Activated T-cell treated with anti-CD3 and anti-CD28 coated beads for 24 hours (primary cell): ENCODE data around the gene KIAA1549.
"Not testable (repeated sequence)": the region's sequence is repeated elsewhere in the genome, so short reads cannot be mapped to it uniquely, and the experiment has no call there.

Experiments used
- DNase-seq: peaks from one replicate; pipeline ENCODE4 v3.0.0-alpha.2; 2020; ENCODE audit warnings: low read depth

KIAA1549 gene

DNA sequence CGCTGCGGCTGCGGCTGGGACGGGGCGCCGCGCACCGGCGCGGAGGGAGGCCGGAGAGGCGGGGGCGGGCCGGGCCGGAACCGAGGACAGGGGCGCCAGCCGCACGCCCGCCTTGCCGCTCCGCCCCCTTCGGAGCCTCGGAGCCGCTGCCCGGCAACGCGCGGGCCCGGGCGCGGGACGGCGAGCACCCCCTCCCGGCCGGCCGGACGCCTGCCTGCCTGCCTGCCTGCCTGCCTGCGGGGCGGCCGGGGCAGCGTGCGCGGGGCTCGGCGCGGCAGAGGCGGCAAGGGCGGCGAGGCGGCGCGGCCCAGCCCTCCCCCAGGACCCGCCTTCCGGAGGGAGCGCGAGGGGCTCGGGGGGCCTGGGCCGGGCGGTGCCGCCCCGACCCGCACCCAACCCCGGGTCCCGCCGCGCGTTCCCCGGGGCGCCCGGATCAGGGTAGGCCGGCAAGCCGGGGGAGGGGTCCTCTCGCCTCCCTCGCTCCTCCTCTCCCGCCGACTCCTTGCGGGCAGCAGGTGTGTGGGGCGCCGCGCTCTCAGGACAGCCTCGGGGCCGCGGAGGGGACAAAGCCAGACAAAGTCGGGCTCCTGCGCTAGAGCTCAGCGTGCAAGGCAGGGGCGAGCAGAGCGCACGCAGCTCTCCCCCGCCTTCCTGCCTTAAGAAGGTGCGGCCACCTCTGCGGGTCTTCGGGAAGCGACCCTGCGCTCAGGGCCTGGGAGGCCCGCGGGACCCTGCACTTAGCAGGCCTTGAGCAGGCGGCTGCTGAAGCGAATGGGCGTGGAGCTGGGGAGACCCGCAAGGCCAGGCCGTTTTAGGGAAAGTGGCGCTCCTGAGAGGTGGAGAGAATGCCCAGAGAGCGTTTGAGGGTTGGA, at the start of gene KIAA1549:
Gene KIAA1549 (minus strand): TSS at position 58 of the 872 bp plus-strand sequence. CDS start 120 bp downstream, outside the sequence.
- peak; percentile 35 for DNase-seq

DNA sequence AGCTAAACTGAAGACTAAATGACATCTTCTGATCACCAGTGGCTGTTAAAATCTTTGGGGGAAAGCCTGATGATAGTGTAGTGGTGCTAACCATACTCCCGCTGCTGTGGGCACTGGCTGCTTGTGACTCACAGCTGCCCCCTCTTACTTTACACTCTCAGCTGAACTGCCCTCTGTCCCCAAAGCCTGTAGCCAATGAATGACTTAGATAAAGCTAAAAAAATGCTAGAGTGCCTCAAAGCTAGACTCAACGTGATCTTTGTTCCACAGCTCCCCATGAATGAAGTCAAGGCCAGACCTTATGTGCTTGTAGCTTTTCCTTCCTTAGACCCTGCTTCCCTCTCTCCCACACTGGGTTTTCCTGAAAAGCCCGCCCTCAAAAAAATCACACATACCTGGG, 48.2 kb upstream of the KIAA1549 start:
- DNase-seq: no peak

DNA sequence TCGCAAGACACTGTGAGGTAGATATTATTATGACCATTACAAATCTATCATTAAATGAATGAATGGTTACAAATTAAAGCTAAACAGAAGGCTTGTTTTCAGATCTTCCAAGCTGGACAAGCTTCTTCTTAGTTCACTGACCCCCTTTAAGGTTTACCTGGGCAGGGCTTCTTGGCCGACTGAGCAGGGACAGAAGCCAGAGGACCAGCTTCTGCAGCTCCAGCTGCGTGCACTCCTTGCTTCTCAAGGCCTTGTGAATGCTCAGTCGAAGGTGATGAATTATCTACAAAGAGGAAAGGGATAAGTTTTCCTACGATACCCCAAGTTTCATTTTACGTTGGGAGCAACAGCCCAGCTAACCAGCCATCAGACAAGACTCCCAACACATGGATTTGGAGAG, 45.4 kb upstream of the KIAA1549 start:
- no peak for DNase-seq

DNA sequence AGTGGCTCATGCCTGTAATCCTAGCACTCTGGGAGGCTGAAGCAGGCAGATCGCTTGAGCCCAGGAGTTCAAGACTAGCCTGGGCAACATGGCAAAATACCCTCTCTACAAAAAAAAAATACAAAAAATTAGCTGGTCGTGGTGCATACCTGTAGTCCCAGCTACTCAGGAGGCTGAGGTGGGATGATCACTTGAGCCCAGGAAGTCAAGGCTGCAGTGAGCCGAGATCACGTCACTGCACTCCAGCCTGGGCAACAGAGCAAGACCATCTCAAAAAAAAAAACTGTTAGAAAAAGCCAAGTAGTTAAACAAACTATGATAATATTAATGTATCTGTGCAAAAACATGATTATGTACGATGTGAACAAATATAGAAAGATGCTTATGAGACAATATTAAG, 44.7 kb upstream of the KIAA1549 start:
- not testable (repeated sequence) for DNase-seq

DNA sequence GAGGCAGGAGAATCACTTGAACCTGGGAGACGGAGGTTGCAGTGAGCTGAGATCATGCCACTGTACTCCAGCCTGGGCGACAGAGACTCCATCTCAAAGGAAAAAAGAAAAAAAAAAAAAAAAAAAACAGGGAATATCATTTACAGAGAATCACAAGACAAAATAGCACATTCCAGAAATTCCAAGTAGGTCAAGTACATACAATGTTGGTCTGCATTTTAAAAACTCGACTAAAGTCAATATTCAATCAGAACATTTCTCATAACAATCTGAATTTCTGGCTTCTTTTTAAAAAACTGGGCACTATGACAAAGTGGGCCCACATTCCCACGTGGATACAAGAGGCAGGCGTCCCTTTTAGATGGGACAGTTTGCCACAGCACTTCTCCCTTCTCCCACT, 41.9 kb upstream of the KIAA1549 start:
- no peak for DNase-seq

DNA sequence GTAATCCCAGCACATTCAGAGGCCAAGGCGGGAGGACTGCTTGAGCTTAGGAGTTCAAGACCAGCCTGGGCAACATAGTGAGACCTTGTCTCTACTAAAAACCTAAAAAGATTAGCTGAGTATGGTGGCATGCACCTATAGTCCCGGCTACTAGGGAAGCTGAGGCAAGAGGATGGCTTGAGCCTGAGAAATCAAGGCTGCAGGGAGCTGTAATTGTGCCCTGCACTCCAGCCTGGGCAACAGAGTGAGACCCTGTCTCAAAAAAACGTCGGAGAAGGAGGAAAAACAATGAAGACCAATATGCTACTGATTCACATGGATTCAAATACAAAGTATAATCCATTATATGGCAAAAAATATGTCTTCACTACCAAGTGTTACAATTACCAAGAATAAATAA, 41.1 kb upstream of the KIAA1549 start:
- no peak for DNase-seq

DNA sequence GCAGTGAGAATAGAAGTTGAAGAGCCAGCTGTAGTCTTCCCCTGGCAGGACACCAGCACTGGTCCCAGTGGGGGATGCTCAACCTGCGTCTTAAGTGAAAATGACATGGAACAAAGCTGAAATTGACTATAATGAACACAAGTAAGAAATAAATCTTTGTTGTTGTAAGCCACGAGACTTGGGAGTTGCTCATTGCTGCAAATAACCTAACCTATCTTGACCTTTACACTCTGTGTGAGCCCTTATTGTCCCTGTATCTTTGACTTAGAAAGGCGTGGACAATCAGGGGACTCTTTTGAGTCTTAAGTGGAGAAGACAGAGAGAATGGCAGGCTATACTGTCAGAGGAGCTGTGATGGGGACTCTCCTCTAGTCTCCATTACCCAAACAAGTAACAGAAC, 37.7 kb upstream of the KIAA1549 start:
- DNase-seq: no peak

DNA sequence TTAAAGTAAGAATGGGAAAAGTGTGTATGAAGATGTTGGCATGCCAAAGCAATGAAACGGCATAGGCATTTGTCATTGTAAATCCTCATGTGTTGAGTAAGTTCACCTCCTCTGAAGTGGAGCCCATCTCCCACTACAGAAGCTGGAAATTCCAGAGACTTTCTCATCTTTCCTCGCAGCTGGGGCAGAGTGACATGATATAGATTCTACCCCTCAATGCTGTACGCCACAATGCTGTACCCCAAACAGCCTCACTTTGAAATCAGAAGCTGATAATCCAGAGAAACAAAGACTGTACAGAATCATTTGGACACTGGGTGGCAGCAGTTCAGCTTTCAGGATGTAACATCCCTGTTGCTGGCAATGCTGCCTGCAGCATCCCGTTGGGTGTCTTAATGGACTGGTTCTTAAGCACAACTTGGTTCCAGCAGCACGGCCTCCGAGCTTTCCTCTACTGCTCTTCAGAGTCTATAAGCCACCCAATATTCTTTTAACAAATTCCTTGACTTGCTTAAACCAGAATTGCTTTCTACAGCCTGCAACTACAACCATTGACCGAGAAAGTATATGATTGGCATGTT, 35.8 kb upstream of the KIAA1549 start:
- DNase-seq: peak; percentile 50

DNA sequence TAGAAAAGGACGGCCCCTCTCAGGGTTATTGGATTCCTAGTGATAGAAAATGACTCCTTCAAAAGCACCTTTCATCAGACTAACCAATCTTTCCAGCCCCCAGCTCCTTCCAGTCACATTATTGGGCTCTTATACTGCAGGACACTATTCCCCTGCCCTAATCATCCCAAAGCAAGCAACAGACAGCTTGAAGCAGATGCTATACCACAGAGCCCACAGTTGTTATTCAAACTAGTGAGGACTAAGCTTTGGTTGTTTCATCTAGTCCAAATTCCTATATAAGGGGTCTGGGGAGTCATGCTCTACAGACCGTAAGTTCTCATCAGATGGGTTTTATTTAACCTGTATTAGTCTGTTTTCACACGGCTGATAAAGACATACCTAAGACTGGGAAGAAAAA, 30.2 kb upstream of the KIAA1549 start:
- no peak for DNase-seq

DNA sequence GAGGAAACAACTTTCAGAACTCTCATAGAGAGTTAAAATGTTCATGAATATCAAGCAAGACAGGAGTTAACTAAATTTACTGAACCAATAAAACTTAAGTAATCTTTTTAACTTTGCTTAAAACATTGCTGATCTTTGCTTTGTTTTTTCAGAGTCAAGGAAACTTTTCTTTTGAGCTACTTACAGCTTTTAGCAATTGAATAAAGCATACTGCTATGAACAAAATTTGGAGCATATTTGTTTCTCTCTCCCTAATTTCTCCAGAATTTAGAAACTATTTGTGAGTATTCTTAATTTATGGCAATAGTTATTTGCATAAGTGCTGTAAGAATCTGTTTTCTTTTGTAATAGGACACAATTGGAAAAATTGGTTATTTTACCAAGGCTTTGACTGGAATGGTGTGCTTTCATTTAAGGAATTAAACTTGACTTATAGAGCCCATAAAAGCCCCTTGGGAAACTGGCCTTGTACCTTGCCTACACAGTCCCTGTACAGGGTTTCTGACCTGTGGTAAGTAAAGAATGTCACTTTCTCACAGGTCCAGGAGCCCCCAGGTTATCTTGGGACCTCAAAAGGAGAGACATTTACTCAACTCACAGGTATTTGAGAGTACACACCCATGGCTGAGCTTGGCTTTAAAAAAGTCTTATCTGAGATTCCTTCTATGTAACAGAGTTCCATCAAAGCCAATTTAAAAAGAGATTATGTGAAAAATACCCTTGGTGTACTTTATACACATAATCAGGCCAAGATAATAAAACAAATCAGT, 23.3 kb upstream of the KIAA1549 start:
- no peak for DNase-seq

DNA sequence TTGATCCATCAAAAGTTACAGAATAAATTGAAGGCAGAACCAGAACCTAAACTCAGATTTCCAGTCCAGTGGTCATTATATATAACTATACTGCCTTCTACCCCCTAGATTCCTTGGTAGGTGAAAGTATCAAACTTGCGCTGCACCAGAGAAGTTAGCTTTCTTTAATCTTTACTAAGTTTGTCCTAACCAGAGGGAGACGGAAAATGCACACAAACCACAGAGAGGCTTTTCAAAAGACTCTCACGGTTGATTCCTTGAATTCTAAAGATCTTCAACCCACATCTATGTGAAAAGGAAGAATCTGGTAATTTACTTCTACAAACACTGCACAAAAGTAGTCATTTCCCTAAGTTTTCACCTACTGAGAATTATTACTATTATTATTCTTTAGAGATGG, 18.2 kb upstream of the KIAA1549 start:
- DNase-seq: no peak

DNA sequence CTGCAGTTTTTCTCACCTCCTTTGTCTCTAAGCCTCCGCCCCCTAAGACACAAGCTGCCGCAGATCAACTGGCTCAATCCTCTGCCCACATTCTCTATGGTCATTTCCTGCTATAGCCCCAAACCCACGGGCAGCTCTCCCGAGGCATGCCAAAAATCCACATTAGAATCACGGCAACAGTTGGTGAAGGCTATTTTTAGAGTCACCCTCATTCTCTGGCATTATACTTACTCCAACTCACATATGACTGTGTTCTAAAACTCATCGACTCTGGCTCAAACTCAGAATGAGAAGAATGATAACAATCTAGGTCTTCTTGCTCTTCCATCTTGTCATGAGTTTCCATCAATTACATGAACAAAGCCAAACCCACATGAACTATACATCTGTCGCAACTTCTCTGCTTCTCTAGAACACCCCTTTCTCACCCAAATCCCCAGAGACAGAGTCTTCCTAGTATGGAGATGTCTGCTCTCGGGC, 10.9 kb upstream of the KIAA1549 start:
- no peak for DNase-seq

DNA sequence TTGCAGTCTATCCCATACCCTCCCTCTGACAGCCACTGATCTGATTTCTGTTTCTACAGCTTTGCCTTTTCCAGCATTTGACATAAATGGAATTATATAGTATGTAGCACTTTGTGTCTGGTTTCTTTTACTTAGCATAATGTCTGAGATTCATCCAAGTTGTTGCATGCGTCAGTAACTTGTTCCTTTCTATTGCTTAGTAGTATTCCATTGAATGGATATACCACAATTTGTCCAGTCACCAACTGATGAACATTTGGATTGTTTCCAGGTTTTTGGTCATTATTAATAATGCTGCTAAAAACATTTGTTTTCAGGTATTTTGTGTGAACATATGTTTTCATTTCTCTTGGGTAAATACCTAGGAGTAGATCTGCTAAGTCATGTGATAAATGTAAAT, 6.5 kb upstream of the KIAA1549 start:
- DNase-seq: no peak

DNA sequence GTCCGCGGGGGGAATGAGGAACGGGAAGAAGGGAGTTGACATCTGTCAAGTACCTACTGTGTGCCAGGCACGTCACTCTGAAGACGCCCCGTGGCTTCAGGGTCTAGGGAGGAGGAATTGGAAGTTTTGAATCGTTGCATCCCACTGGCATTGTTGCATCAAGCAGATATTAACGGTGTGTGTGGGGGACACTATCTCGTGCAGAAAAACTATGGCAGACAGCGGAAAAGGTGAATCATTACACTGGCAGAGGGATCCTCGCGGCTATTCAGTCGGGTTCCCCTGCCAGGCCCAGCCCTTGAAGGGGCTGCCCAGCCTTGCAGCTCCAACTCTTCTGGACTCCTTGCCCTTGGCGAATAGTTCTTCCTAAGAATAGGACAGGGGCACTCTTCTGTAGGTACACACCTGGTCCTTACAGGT, 1.0 kb upstream of the KIAA1549 start:
- DNase-seq: no peak

DNA sequence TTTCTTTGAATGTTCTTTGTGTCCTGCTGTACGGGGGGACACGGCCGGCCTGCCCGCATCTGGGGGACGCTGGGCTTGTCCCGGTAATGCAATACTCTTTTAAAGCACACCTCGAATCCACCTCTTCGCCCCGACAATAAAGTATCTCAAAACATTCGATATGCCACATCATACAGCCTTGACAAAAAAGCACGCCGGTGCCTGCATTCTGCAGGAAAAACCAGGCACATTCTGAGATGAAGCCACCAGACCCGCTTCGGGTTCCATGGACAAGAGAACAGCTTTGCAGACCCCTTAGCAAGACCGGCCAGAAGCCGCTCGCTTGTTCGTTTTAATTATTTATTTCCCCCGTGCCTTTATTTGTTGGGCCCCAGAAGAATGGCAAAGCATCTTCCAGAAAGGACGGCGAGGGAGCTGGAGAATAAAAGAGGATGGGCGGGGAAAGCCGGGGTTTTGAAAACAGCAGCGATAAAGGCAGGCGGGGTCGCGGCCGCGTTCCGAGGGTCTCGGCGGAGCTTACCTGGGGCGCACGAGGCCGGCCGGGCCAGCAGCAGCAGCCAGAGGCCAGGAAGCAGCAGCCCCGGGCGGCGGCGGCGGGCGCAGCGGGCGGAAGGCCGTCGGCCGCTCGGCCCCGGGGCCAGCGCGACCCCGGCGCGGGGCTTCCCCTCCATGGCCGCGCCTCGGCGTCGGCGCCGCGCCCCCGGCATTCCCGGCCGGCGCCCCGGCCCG, 462 bp downstream of the KIAA1549 start:
- DNase-seq: no peak

DNA sequence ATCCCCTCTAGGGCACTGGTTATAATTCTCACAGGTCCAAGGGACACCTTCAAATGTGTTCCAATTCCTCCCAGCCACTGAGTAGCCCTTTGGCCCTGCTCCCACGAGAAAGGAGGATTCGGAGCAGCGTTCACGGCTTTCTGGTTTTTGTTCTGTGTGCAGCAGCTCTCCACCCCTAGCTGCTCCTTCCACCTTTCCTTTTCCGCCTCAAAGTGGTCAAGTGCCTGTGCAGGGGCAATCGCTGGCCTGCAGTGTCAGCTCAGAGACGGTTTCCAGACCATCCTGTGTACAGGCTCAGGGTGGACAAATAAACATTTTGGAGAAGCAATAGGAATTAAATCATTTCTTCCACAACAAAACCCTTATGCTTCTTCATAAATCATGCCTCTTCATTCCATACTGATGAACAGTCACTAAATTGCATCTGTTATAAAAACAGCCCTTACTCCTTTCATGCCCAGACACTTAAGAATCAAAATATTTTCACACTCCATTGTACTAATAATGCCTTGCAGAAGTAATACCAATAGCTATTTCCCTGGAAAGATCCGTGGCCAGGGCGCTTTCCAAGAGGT, 1.1 kb downstream of the KIAA1549 start:
- DNase-seq: no peak

DNA sequence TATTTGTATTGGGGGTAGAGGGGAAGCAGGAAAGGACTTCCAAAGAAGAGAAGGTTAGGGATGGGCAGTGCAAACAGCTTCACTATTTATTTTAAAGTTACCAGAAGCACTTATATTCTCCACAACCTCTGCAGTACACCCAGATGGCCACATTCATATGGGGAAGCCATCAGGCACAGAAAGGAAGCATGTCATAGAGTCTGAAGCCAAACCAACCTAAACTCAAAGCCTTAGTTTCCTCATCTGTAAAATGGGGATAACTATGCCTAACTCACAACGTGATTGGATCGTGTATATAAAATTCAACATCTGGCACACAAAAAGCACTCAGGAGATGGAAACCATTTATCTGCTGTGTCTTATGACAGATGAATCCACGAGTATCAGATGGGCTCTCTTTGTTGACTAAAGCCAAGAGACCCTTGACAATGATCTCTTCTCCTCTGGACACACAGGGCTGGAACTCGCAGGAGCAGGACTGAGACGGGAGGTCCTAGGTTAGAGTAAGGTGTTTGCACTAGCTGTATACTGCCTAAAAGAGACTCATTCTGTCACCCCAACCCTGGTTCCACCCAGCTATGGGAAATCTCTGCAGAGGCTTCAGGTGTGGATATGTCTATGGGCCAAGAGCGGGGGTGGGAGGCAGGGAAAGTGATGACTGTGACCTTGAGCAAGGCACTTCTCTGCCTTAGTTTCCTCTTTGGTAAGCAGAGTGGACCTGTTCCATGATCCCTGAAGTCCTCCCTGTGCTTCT, 1.8 kb downstream of the KIAA1549 start:
- no peak for DNase-seq

DNA sequence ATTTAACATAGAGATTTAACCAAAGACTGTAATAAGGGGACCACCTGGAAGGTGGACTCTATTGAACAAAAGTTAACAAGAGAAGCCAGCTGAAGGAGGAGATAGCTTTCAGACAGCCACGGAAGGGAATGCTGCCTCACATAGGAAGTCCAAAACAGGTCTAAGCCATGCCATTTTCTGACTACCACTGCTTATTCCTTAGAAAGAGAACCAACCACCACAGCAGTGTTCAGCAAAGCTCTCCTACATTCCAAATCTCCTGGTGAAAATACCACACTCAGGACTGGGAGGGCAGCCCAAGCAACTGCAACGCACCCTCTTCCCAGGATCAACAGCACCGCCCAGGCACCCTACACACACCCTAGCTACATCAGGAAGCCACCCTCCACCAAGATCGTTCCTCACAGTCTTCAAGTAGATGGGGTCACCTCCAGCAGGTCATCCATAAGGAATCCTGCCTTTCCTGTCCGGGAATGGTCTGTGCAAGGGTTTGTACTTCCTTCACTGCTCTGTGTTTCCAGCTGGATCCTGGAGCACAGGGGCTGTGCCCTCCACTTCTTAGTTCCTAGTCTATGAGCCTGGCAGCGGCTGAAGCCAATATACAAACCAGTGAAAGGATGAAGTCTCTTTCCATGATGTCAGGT, 2.5 kb downstream of the KIAA1549 start:
- DNase-seq: no peak

DNA sequence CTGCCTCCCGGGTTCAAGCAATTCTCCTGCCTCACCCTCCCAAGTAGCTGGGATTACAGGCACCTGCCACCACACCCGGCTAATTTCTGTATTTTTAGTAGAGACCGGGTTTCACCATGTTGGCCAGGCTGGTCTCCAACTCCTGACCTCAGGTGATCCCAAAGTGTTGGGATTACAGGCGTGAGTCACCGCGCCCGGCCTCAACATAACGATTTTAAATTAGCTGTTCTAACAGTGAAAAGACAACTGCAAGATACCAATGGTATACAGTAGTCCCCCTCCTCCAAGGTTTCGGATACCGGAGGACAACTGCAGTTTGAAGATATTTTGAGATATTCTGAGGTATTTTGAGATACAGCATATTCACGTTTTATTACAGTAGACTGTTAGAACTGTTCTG, 5.0 kb downstream of the KIAA1549 start:
- DNase-seq: not testable (repeated sequence)

DNA sequence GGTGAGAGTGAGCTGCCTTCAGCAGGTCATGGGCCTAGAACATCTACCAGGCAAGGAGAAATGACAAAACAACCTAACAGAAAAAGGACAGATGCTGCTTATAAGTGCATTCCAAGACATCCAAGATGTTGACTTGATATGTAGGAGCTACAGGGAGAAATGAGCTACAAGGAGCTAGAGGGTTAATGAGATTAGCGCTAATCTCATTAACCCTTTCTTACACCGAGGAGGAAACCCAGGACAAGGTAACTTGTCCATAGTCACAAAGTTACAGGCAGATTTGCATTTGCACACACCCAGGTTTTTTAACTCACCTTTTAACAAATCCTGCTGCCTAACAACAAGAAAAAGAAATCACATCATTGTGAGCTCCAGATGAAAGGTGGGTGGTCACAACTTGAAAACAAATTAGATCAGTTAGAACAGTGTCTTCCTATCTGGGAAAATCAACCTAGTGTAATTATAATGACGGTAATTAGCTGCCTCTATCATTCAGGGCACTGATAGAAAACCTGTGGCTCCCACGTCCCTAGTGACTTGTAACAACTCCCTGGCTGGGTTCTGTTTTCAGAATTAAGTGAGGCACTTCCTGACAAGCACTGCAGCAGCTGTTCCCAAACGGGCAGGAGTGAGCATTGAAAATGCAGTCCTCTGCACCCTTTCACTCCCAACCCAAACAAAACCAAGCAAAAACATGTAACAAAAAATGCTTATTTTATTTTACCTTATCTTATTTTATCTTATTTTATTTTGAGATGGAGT, 5.7 kb downstream of the KIAA1549 start:
- no peak for DNase-seq
